ENCODE measurements around the gene IL36A.

- no peak for TF ChIP-seq GATA3 (IDR thresholded peaks at IDR 0.05; ENCODE audit: low read depth, low read length)
- no peak for TF ChIP-seq GATA2 (IDR thresholded peaks at IDR 0.05; ENCODE audit: low read depth, low read length)
Measured at GRCh38 chr2:113012436-113013335, 7.4 kb downstream of the IL36A start.
